UCSD-AML1 (cell line): ENCODE data around the gene CDC42BPB.
"Not testable (repeated sequence)": the region's sequence is repeated elsewhere in the genome, so short reads cannot be mapped to it uniquely, and the experiment has no call there.

ENCODE experiments used
- DNase-seq: peaks from one replicate; lab custom pipeline; 2025; ENCODE audit not compliant: unreplicated experiment; lab: John Stamatoyannopoulos, UW

The CDC42BPB gene

GRCh38 chr14:102905116-102906108 lies 151.9 kb downstream of the CDC42BPB start:
- DNase-seq = no peak

- DNase-seq = no peak
Measured at GRCh38 chr14:102903889-102904512, 153.3 kb downstream of the CDC42BPB start.

GRCh38 chr14:102903248-102903888 lies 154.0 kb downstream of the CDC42BPB start:
- no peak for DNase-seq

GRCh38 chr14:102902523-102903247 lies 154.7 kb downstream of the CDC42BPB start:
- no peak for DNase-seq

- no peak for DNase-seq
Measured at GRCh38 chr14:102902086-102902485, 155.3 kb downstream of the CDC42BPB start.

- peak; percentile 27 for DNase-seq
Measured at GRCh38 chr14:102901633-102902032, 155.7 kb downstream of the CDC42BPB start.

- DNase-seq = no peak
Measured at GRCh38 chr14:102900631-102901571, 156.4 kb downstream of the CDC42BPB start.

- DNase-seq = no peak
Measured at GRCh38 chr14:102899516-102899900, 157.8 kb downstream of the CDC42BPB start.

GRCh38 chr14:102898776-102899515 lies 158.4 kb downstream of the CDC42BPB start:
- no peak for DNase-seq

- DNase-seq = no peak
Measured at GRCh38 chr14:102898298-102898697, 159.1 kb downstream of the CDC42BPB start.

- DNase-seq = no peak
Measured at GRCh38 chr14:102897299-102898027, 159.9 kb downstream of the CDC42BPB start.

- DNase-seq = not testable (repeated sequence)
Measured at GRCh38 chr14:102896735-102897134, 160.6 kb downstream of the CDC42BPB start.

- DNase-seq = no peak
Measured at GRCh38 chr14:102893452-102893851, 163.9 kb downstream of the CDC42BPB start.

- no peak for DNase-seq
Measured at GRCh38 chr14:102892651-102893050, 164.7 kb downstream of the CDC42BPB start.

- DNase-seq = no peak
Measured at GRCh38 chr14:102891556-102891955, 165.8 kb downstream of the CDC42BPB start.

GRCh38 chr14:102891111-102891510 lies 166.2 kb downstream of the CDC42BPB start:
- no peak for DNase-seq

GRCh38 chr14:102889615-102890014 lies 167.7 kb downstream of the CDC42BPB start:
- DNase-seq = no peak

- DNase-seq = no peak
Measured at GRCh38 chr14:102888748-102889147, 168.6 kb downstream of the CDC42BPB start.
